Measurements from ENCODE around the gene GRIP1.

GRIP1 gene

DNA sequence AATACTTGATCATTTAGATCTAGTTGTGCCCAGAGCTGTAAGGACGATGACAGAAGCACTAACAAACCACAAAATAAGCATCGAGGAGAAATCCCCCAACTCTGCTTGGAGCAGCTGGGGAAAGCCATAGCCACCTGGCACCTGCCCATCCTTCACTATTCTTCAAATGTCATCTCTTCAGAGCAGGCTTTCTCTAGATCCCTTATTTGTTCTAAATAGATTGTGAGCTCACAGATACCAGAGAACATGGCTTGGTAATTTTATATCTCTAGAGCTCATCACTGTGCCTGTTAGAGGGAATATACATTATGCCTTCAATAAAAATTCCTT lies 50.9 kb downstream of the GRIP1 start:
- H3K4me1 Mint-ChIP-seq = no peaks in the 10 kb centered on the region
- no peaks in the 10 kb centered on the region for H3K36me3 Mint-ChIP-seq (ENCODE audit: insufficient read depth)
- DNase-seq (ENCODE audit: low spot score in 2 of 2) (no peak), ATAC-seq (replicated peaks; ENCODE audit: extremely low read depth, poor library complexity, severe bottlenecking) (no peak)
- H3K27me3 Mint-ChIP-seq = peaks cover 24% of the 10 kb centered on the region
- H3K9me3 Mint-ChIP-seq = no peaks in the 10 kb centered on the region
- no peak overlapping the region for H3K27ac Mint-ChIP-seq (ENCODE audit: low read depth)
- H3K4me3 Mint-ChIP-seq = no peak overlapping the region

DNA sequence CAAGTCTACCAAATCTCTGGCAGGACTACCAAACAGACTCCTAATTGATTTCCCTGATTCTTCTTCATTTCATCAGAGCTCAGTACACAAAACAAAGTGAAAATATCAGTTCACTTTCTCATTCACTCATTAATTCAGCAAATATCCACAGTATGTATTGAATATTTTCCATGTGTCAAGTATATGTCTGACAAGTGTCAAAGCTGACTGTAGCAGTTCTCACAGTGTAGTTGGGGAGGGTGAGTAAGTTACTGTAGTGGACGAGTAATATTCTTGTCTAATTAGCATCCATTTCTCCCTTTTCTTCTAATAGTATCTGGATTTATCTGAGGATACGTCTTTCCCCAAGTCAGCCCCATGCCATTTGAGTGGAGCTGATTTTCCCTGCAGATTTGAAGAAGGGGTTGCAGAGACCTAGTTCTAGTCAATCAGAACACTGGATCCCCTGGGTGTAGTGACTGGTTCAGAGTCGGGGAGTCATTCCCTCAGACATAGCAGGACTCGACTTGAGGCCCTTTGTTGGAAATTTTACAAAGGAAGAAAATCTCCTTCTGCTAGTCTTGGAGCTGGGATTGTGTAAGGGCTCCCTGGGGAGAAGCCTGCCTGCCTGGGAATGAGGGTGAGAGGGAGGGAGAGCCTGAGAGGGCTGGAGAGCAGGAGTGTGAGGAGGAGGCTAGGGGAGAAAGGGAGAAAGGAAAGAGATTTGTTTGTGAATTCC lies 51.4 kb downstream of the GRIP1 start:
- no peak overlapping the region for H3K4me3 Mint-ChIP-seq
- H3K27ac Mint-ChIP-seq (ENCODE audit: low read depth) = no peak overlapping the region
- H3K36me3 Mint-ChIP-seq (ENCODE audit: insufficient read depth) = no peaks in the 10 kb centered on the region
- ATAC-seq (replicated peaks; ENCODE audit: extremely low read depth, poor library complexity, severe bottlenecking) (no peak), DNase-seq (ENCODE audit: low spot score in 2 of 2) (no peak)
- no peaks in the 10 kb centered on the region for H3K4me1 Mint-ChIP-seq
- no peaks in the 10 kb centered on the region for H3K9me3 Mint-ChIP-seq
- H3K27me3 Mint-ChIP-seq = peaks cover 24% of the 10 kb centered on the region

DNA sequence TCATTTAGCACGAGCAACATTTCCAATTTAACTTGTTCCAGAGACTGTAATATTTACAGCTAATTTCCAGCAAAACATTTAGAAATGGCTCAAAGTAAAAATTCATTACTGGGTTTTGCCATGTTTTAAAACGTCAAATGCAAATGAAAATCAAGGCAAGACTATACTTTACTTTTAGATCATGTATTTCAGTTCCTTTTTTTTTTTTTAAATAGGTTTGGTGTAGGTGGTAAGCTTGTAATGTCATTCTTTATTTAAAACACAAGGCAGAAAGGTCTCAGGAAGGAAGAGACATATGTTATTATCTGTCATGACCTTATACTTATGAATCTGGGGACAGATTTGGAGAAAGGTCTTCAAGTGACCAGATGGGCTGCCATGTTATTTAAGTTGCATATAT lies 54.1 kb downstream of the GRIP1 start:
- ATAC-seq (replicated peaks; ENCODE audit: extremely low read depth, poor library complexity, severe bottlenecking) (no peak), DNase-seq (ENCODE audit: low spot score in 2 of 2) (no peak)
- Mint-ChIP-seq H3K27ac (ENCODE audit: low read depth) (no peak overlapping the region), H3K4me1 (no peaks in the 10 kb centered on the region), H3K27me3 (peaks cover 32% of the 10 kb centered on the region), H3K4me3 (no peak overlapping the region), H3K36me3 (ENCODE audit: insufficient read depth) (no peaks in the 10 kb centered on the region), H3K9me3 (no peaks in the 10 kb centered on the region)

DNA sequence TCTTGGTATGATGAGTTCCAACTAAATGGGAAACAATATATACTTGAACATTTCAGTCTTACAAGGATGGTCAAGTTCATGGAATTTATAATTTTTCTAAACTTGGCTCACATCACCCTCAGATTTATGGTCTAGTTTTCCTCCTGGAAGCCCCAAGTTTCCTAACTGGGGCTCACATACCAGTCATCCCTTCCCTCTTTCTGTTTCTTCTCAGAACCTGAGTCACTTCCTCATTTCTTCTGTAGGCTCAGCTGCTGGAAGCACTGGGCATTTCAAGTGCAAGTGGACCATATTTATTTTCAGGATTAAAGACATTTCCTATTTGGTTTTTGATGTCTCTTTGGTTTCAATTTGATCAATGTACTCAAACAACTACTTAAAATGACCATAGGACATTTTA lies 55.4 kb downstream of the GRIP1 start:
- DNase-seq (ENCODE audit: low spot score in 2 of 2) (no peak), ATAC-seq (replicated peaks; ENCODE audit: extremely low read depth, poor library complexity, severe bottlenecking) (no peak)
- no peaks in the 10 kb centered on the region for H3K4me1 Mint-ChIP-seq

DNA sequence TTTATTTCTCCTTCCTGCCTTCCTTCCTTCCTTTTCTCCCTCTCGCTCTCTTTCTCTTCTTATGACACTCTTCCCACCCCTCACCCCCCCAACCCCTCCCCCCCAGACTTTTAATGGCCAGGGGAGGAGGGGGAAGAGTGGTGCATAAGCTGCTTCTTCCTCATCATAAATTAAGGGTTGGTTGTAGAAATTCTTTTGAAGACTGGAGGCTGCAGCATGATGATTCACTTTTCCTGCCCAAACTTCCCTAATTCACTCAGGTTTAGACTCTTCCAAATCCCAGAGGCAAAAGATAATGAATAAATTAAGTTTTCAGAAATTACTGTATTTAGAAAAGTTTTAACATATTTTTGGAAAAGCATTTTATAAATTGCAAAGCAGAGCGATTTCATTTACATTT lies 58.2 kb downstream of the GRIP1 start:
- ATAC-seq (replicated peaks; ENCODE audit: extremely low read depth, poor library complexity, severe bottlenecking) (no peak), DNase-seq (ENCODE audit: low spot score in 2 of 2) (no peak)
- H3K27me3 Mint-ChIP-seq = peaks cover 8% of the 10 kb centered on the region
- H3K36me3 Mint-ChIP-seq (ENCODE audit: insufficient read depth) = peaks cover 2% of the 10 kb centered on the region
- H3K27ac Mint-ChIP-seq (ENCODE audit: low read depth) = no peak overlapping the region
- no peak overlapping the region for H3K4me3 Mint-ChIP-seq
- no peaks in the 10 kb centered on the region for H3K9me3 Mint-ChIP-seq
- no peaks in the 10 kb centered on the region for H3K4me1 Mint-ChIP-seq

More for the DNA sequence above, 55.4 kb downstream of the GRIP1 start:
- Mint-ChIP-seq H3K36me3 (ENCODE audit: insufficient read depth) (no peaks in the 10 kb centered on the region), H3K4me3 (no peak overlapping the region), H3K27me3 (peaks cover 28% of the 10 kb centered on the region), H3K27ac (ENCODE audit: low read depth) (no peak overlapping the region), H3K9me3 (no peaks in the 10 kb centered on the region)

DNA sequence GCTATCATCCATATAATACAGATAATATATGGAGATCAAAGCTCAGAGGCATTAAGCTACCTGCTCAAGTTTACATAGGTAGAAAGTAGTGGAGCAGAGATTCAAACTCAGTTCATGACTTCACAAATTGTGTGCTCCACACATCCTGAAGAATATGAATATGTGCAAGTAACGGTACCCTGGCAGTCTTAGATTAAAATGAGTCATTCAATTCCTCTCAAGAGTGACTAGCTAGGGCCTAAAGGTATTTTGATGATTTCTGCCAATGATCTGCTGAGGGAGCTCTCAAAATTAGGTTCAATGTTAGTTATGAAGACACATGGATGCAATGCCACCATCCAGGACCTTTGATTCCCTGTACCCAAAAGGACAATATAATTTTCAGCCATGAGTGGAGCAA lies 58.9 kb downstream of the GRIP1 start:
- Mint-ChIP-seq H3K36me3 (ENCODE audit: insufficient read depth) (peaks cover 2% of the 10 kb centered on the region), H3K4me1 (no peaks in the 10 kb centered on the region), H3K27ac (ENCODE audit: low read depth) (no peak overlapping the region), H3K27me3 (peaks cover 11% of the 10 kb centered on the region), H3K4me3 (no peak overlapping the region), H3K9me3 (no peaks in the 10 kb centered on the region)
- ATAC-seq (replicated peaks; ENCODE audit: extremely low read depth, poor library complexity, severe bottlenecking) (no peak), DNase-seq (ENCODE audit: low spot score in 2 of 2) (no peak)

DNA sequence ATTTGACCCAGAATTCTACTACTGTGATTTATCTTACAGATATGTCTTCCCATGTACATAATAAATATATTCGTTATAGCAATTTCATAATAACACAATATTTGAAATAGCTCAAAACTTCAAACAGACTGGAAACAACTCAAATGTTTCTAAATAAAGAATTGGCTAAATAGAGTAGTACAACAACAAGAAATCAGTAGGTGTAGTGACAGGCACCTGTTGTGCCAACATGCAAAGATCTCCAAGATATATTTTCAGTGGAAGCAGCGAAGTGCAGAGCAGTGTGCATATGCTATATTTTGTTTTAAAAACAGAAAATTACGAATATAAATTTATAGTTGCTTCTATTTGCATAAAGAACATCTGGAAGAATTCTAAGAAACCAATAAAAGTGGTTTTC lies 60.9 kb downstream of the GRIP1 start:
- no peak overlapping the region for H3K27ac Mint-ChIP-seq (ENCODE audit: low read depth)
- ATAC-seq (replicated peaks; ENCODE audit: extremely low read depth, poor library complexity, severe bottlenecking) (no peak), DNase-seq (ENCODE audit: low spot score in 2 of 2) (no peak)
- H3K36me3 Mint-ChIP-seq (ENCODE audit: insufficient read depth) = peaks cover 2% of the 10 kb centered on the region
- no peak overlapping the region for H3K4me3 Mint-ChIP-seq
- no peaks in the 10 kb centered on the region for H3K4me1 Mint-ChIP-seq
- peaks cover 23% of the 10 kb centered on the region for H3K27me3 Mint-ChIP-seq
- H3K9me3 Mint-ChIP-seq = no peaks in the 10 kb centered on the region

DNA sequence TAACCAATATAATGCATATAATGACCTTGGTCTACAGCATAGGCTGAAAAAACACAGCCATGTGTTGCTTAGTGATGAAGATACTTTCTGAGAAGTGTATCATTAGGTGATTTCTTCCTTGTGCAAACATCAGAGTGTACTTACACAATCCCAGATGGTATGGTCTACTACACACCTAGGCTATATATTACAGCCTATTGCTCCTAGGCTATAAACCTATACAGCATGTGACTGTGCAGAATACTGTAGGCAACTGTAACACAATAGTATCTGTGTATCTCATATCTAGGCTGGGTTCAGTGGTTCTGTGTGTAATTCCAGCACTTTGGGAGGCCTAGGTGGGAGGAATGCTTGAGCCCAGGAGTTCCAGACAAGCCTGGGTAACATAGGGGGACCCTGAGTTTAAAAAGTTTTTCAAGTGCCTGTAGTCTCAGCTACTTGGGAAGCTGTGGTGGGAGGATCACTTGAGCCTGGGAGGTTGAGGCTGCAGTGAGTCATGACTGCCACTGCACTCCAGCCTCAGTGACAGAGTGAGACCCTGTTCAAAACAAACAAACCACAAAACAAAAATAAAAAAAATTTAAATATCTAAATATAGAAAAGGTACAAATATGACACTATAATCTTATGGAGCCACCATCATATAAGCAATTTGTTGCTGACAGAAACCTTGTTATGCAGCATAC lies 66.6 kb downstream of the GRIP1 start:
- H3K4me1 Mint-ChIP-seq = no peaks in the 10 kb centered on the region
- DNase-seq (ENCODE audit: low spot score in 2 of 2) (no peak), ATAC-seq (replicated peaks; ENCODE audit: extremely low read depth, poor library complexity, severe bottlenecking) (no peak)
- peaks cover 2% of the 10 kb centered on the region for H3K36me3 Mint-ChIP-seq (ENCODE audit: insufficient read depth)
- H3K9me3 Mint-ChIP-seq = no peaks in the 10 kb centered on the region
- no peak overlapping the region for H3K27ac Mint-ChIP-seq (ENCODE audit: low read depth)
- H3K27me3 Mint-ChIP-seq = peaks cover 14% of the 10 kb centered on the region
- no peak overlapping the region for H3K4me3 Mint-ChIP-seq

DNA sequence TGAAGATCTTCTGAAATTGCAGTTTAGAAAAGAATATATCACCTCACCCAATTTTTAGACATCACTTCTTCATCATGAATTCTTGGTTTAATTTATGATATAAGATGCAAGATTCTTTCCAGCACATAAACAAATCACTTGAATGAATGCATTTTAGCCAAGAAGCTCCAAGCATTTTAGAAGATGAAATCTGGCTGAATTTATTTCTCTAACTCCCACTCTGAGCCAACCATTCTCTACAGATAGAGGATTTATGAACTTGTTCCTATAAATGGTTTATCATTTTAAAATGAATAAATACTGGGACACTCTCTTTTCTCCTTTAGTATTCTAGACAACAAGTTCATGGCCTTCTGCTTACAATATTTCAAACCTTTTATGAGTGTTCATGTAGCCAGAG lies 71.7 kb downstream of the GRIP1 start:
- Mint-ChIP-seq H3K27ac (ENCODE audit: low read depth) (no peak overlapping the region), H3K27me3 (no peaks in the 10 kb centered on the region), H3K9me3 (no peaks in the 10 kb centered on the region)

DNA sequence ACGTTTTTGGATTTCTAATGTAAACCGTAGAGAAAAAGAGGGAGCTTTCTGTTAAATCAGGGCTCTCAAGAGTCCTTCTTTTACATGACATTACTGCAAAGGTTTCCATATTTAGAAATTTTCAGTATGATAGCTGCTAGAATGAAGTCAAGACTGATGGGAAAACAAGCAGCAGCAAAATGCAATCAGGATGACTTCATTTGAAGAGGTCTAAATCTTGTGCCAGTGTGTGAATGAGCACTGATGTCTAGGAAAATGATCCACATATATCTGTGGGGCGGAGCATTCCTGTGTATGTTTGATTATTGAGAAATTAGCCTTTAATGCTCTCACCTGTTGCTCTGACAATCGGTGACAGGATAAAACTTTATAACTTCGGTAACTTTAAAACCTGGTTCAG lies 73.6 kb downstream of the GRIP1 start:
- no peaks in the 10 kb centered on the region for H3K4me1 Mint-ChIP-seq
- H3K27me3 Mint-ChIP-seq = no peaks in the 10 kb centered on the region
- H3K36me3 Mint-ChIP-seq (ENCODE audit: insufficient read depth) = no peaks in the 10 kb centered on the region
- no peak overlapping the region for H3K27ac Mint-ChIP-seq (ENCODE audit: low read depth)
- no peak overlapping the region for H3K4me3 Mint-ChIP-seq
- ATAC-seq (replicated peaks; ENCODE audit: extremely low read depth, poor library complexity, severe bottlenecking) (no peak), DNase-seq (ENCODE audit: low spot score in 2 of 2) (no peak)
- H3K9me3 Mint-ChIP-seq = no peaks in the 10 kb centered on the region

More for the DNA sequence above, 71.7 kb downstream of the GRIP1 start:
- H3K4me1 Mint-ChIP-seq = no peaks in the 10 kb centered on the region
- H3K4me3 Mint-ChIP-seq = no peak overlapping the region
- H3K36me3 Mint-ChIP-seq (ENCODE audit: insufficient read depth) = no peaks in the 10 kb centered on the region
- no peak for DNase-seq (ENCODE audit: low spot score in 2 of 2)
- no peak for ATAC-seq (replicated peaks; ENCODE audit: extremely low read depth, poor library complexity, severe bottlenecking)

DNA sequence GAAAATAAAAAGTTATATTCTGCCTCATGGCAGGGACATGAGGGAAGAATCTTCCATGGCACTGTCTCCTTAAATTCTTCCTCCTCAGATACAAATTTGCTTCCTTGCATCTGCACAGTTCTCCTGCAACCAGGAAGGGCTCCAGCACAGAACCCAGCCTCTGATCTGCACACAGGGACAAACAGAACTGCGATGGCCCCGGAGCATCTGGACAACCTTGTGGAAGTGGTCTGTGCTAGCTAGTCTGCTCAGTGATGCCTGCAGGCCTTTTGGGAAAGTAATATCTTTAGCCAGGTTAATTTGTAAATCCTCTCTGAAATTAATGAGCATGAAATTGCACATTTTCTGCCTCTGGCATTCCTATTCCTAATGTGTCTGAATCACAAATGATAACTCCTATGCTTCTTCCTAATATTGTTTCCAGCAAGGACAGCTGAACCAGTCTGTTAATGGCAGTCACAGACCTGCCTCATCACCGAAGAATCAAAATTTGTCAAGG lies 74.8 kb downstream of the GRIP1 start:
- H3K36me3 Mint-ChIP-seq (ENCODE audit: insufficient read depth) = no peaks in the 10 kb centered on the region
- H3K4me3 Mint-ChIP-seq = no peak overlapping the region
- H3K27me3 Mint-ChIP-seq = no peaks in the 10 kb centered on the region
- no peak overlapping the region for H3K27ac Mint-ChIP-seq (ENCODE audit: low read depth)
- no peaks in the 10 kb centered on the region for H3K9me3 Mint-ChIP-seq
- DNase-seq (ENCODE audit: low spot score in 2 of 2) (no peak), ATAC-seq (replicated peaks; ENCODE audit: extremely low read depth, poor library complexity, severe bottlenecking) (no peak)
- H3K4me1 Mint-ChIP-seq = no peaks in the 10 kb centered on the region

DNA sequence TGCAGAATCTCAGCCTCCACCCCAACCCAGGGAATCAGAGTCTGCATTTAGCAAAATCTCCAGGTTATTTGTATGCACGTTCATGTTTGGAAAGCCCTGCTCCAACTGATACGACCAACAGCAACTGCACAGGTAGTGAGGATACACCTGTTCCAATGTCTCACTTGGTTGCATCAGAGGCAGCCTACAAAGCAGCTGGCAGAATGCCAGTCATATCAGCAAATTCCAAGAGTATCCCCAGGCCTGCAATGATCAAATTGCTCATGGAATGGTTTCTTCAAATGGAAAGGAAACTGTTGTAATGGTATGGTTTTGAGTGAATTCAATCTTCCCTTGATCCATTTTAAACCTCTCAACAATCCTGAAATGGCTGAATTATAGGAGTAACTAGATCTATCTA lies 75.4 kb downstream of the GRIP1 start:
- no peak overlapping the region for H3K4me3 Mint-ChIP-seq
- no peak overlapping the region for H3K27ac Mint-ChIP-seq (ENCODE audit: low read depth)
- H3K36me3 Mint-ChIP-seq (ENCODE audit: insufficient read depth) = no peaks in the 10 kb centered on the region
- no peaks in the 10 kb centered on the region for H3K4me1 Mint-ChIP-seq
- H3K27me3 Mint-ChIP-seq = no peaks in the 10 kb centered on the region
- no peaks in the 10 kb centered on the region for H3K9me3 Mint-ChIP-seq
- DNase-seq (ENCODE audit: low spot score in 2 of 2) (no peak), ATAC-seq (replicated peaks; ENCODE audit: extremely low read depth, poor library complexity, severe bottlenecking) (no peak)

DNA sequence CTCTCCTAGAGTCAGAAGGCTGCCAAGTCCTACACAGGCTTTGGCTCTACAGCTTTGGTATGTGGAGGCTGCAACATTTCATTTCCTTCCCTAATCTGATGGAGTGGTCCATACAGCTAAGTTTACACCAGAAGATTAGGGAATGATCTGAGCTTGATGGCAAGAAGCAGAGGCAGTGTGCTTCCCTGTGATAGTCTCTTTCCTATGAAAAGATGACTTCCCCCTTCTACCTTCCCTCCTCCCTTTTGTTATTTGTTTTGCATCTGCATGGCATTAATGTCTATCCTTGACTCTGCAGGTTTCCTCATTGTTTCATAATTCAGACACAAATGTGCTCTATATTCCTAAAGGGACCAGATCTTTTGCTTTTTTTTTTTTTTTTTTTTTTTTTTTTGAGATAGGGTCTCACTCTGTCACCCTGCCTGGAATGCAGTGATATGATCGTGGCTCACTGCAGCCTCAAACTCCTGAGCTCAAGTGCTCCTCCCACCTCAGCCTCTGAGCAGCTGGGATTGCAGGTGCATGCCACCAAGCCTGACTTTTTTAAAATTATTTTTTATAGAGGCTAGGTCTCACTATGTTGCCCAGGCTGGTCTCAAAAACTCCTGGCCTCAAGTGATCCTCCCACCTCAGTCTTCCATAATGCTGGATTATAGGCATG lies 76.3 kb downstream of the GRIP1 start:
- Mint-ChIP-seq H3K9me3 (no peaks in the 10 kb centered on the region), H3K27ac (ENCODE audit: low read depth) (no peak overlapping the region), H3K4me3 (no peak overlapping the region), H3K36me3 (ENCODE audit: insufficient read depth) (no peaks in the 10 kb centered on the region), H3K4me1 (no peaks in the 10 kb centered on the region), H3K27me3 (no peaks in the 10 kb centered on the region)
- ATAC-seq (replicated peaks; ENCODE audit: extremely low read depth, poor library complexity, severe bottlenecking) (no peak), DNase-seq (ENCODE audit: low spot score in 2 of 2) (no peak)
